Measurements from ENCODE around the gene COL20A1.

COL20A1 gene

DNA sequence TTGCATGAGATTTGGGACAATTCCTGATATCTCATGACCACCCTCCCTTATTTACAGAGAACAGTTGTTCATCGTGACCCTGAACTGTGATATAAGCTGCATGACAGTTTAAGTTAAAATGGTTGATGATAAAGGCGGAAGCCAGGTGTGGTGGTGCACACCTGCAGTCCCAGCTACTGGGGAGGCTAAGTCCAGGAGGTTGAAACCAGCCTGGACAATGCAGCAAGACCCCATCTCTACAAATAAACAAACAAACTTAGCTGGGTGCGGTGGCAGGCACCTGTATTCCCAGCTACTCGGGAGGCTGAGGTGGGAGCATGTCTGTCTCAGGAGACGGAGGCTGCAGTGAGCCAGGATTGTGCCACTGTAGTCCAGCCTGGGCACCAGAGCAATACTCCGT lies 24.1 kb downstream of the COL20A1 start:
- no peaks in the 10 kb centered on the region for H3K36me3 ChIP-seq (ENCODE audit: control insufficient read depth, insufficient read depth, low read length)
- H3K4me1 ChIP-seq (ENCODE audit: control insufficient read depth, insufficient read depth, low read length): no peaks in the 10 kb centered on the region
- no peak overlapping the region for H3K4me3 ChIP-seq (ENCODE audit: low read length)
- peaks cover 5% of the 10 kb centered on the region for H3K27me3 ChIP-seq (ENCODE audit: control insufficient read depth, insufficient read depth, low read length)
- no peak overlapping the region for H3K9ac ChIP-seq (ENCODE audit: low read length)
- H3K9me3 ChIP-seq (ENCODE audit: control insufficient read depth, low read length): no peaks in the 10 kb centered on the region

DNA sequence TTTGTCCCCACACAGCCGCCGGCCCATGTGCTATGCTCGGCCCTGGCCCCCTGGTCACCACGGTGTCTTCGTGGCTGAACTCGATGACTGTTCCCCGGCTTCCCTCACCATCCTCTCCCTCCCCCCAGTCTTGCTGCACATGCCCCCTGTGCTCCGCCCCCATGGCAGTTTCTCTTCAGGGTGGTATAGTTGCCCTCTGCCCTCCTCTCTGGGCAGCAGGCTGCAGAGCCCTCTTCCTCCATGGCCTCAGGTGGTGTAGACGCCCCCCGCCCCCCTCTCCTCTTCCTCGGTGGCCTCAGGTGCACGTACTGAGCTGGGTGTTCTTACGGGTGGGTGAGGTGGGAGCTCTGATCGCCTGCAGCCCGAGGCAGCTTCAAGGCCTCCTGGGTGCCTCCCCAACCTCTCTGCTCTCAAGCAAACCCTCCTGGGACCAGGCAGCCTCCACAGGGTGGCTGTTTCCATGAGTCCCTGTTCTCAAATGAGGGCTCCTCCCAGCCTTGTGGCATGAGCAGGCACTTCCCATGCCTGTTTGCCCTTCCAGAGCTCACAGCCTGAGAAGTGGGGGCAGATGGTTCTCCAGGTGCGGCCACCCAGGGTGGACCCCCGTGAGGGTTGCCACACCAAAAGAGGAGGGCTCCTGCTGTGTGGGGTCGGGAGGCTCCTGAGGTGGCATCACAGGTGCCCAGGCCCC lies 24.8 kb downstream of the COL20A1 start:
- no peak overlapping the region for H3K9ac ChIP-seq (ENCODE audit: low read length)
- H3K9me3 ChIP-seq (ENCODE audit: control insufficient read depth, low read length): no peaks in the 10 kb centered on the region
- no peaks in the 10 kb centered on the region for H3K36me3 ChIP-seq (ENCODE audit: control insufficient read depth, insufficient read depth, low read length)
- H3K27me3 ChIP-seq (ENCODE audit: control insufficient read depth, insufficient read depth, low read length): peaks cover 12% of the 10 kb centered on the region
- no peak overlapping the region for H3K4me3 ChIP-seq (ENCODE audit: low read length)
- no peaks in the 10 kb centered on the region for H3K4me1 ChIP-seq (ENCODE audit: control insufficient read depth, insufficient read depth, low read length)

GRCh38 chr20:63318391-63319163 lies 25.6 kb downstream of the COL20A1 start:
- H3K4me3 ChIP-seq (ENCODE audit: low read length): no peak overlapping the region
- H3K4me1 ChIP-seq (ENCODE audit: control insufficient read depth, insufficient read depth, low read length): no peaks in the 10 kb centered on the region
- H3K36me3 ChIP-seq (ENCODE audit: control insufficient read depth, insufficient read depth, low read length): no peaks in the 10 kb centered on the region
- peaks cover 13% of the 10 kb centered on the region for H3K27me3 ChIP-seq (ENCODE audit: control insufficient read depth, insufficient read depth, low read length)
- no peaks in the 10 kb centered on the region for H3K9me3 ChIP-seq (ENCODE audit: control insufficient read depth, low read length)
- no peak overlapping the region for H3K9ac ChIP-seq (ENCODE audit: low read length)

GRCh38 chr20:63319164-63320040 lies 26.4 kb downstream of the COL20A1 start:
- Histone ChIP-seq H3K36me3 (ENCODE audit: control insufficient read depth, insufficient read depth, low read length) (no peaks in the 10 kb centered on the region), H3K4me1 (ENCODE audit: control insufficient read depth, insufficient read depth, low read length) (no peaks in the 10 kb centered on the region), H3K9me3 (ENCODE audit: control insufficient read depth, low read length) (no peaks in the 10 kb centered on the region), H3K9ac (ENCODE audit: low read length) (no peak overlapping the region), H3K4me3 (ENCODE audit: low read length) (no peak overlapping the region), H3K27me3 (ENCODE audit: control insufficient read depth, insufficient read depth, low read length) (peaks cover 11% of the 10 kb centered on the region)

DNA sequence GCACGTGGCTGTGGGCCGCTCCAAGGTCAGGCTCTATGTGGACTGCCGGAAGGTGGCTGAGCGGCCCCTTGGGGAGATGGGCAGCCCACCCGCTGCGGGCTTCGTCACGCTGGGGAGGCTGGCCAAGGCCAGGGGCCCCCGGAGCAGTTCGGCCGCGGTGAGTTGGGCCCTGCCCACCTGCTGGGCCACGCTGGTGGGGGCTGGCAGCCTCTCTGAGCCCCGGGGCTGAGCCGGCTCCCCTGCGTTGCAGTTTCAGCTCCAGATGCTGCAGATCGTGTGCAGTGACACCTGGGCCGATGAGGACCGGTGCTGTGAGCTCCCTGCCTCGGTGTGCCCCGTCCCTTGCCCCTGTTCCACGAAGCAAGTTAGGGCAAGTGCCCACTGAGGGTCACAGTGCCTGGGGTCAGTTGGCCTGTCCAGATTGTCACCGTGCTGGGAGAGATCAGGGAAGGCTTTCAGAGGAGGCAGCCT lies 27.1 kb downstream of the COL20A1 start:
- no peaks in the 10 kb centered on the region for H3K9me3 ChIP-seq (ENCODE audit: control insufficient read depth, low read length)
- no peaks in the 10 kb centered on the region for H3K4me1 ChIP-seq (ENCODE audit: control insufficient read depth, insufficient read depth, low read length)
- H3K27me3 ChIP-seq (ENCODE audit: control insufficient read depth, insufficient read depth, low read length): peaks cover 10% of the 10 kb centered on the region
- H3K36me3 ChIP-seq (ENCODE audit: control insufficient read depth, insufficient read depth, low read length): no peaks in the 10 kb centered on the region
- no peak overlapping the region for H3K4me3 ChIP-seq (ENCODE audit: low read length)
- no peak overlapping the region for H3K9ac ChIP-seq (ENCODE audit: low read length)

DNA sequence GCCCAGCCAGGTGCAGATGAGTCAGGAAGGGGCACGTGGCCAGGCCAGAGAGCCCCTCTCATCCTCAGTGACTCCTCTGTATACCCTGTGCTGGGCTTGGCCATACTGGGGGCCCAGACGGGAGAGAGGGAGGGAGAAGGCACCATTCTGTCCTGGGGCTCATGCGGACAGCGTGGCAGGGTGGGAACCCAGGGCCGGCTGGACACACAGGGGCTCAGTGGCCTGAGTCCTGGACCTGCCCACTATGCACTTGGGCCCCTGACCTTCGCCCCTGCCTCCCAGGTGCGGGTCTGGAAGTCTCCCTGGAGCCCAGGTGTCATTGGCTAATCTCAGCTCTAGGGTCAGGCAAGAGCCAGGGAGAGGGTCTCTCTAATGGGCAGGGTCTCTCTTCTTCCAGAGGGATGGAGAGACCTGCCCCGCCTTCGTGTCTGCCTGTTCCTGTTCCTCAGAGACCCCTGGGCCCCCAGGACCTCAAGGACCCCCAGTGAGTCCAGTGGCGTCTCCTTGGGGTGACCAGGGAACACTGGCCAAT lies 27.7 kb downstream of the COL20A1 start:
- Histone ChIP-seq H3K4me3 (ENCODE audit: low read length) (no peak overlapping the region), H3K27me3 (ENCODE audit: control insufficient read depth, insufficient read depth, low read length) (peaks cover 10% of the 10 kb centered on the region), H3K9ac (ENCODE audit: low read length) (no peak overlapping the region), H3K36me3 (ENCODE audit: control insufficient read depth, insufficient read depth, low read length) (no peaks in the 10 kb centered on the region), H3K9me3 (ENCODE audit: control insufficient read depth, low read length) (no peaks in the 10 kb centered on the region), H3K4me1 (ENCODE audit: control insufficient read depth, insufficient read depth, low read length) (no peaks in the 10 kb centered on the region)

DNA sequence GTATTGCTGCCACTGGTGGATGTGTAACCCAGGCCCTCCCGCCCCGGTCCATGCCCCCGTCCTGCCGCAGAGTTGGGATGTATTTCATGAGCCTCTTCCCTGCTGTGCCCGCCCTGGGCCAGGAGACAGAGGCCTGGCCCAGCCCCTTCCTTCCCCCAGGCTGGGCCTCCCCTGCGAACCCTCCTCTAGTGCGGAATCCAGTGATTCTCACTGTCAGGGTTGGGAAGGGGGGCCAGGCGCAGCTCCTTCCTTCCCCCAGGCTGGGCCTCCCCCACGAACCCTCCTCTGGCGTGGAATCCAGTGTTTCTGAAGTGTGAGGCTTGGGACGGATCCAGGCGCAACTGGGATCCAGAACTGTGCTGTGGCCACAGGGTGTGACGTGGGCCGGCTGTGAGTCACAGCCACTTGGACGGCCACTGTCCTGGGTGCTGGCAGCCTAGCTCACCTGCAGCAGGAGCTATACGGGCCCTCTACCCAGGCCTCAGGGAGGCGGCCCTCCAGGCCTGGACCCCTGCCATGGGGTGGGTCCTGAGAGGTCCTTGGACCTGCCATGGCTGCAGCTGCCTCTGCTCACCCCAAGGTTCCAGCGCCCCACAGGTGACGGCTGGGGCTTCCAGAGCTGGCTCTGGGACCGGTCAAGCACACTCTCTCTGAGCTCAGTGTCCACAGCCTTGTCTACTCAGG lies 28.3 kb downstream of the COL20A1 start:
- Histone ChIP-seq H3K36me3 (ENCODE audit: control insufficient read depth, insufficient read depth, low read length) (no peaks in the 10 kb centered on the region), H3K9me3 (ENCODE audit: control insufficient read depth, low read length) (no peaks in the 10 kb centered on the region), H3K4me1 (ENCODE audit: control insufficient read depth, insufficient read depth, low read length) (no peaks in the 10 kb centered on the region), H3K27me3 (ENCODE audit: control insufficient read depth, insufficient read depth, low read length) (peaks cover 10% of the 10 kb centered on the region), H3K4me3 (ENCODE audit: low read length) (no peak overlapping the region), H3K9ac (ENCODE audit: low read length) (no peak overlapping the region)

DNA sequence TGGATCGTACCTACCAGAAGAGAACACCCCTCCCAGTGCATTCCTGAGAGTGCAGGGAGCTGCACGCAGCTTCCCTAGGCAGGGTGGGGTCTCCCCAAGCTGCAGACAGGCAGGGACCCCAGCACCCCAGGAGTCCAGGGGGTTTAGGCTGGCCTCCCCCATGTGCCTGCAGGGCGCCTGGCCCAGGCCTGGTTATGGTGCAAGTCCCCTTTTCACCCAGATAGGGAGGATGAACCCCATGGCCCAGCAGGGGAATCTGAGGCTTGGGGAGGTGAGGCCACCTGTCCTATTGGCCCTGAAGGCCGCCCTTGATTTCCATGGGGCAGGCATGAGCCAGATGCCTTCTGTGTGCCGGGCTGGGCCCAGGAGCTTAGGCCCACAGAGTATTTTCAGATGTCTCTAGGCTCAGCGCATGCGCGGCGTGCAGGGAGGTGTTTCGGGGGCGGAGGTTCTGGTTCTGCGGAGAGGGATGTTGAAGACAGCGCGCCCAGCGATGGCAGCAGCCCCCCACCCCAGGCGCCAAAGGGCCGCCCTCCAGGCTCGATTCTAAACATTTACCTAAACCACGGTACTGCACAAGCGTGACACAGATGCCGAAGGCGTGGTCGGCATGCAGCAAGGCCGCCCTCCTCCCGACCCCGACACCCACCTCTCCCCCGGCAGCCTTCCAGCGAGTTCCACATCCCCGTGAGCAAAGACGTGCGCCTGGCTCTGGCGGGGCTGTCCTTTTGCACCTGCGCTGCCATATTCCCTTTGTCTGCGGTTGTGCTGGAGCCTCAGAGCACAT lies 29.4 kb downstream of the COL20A1 start:
- no peak overlapping the region for H3K4me3 ChIP-seq (ENCODE audit: low read length)
- H3K9ac ChIP-seq (ENCODE audit: low read length): no peak overlapping the region
- peaks cover 10% of the 10 kb centered on the region for H3K27me3 ChIP-seq (ENCODE audit: control insufficient read depth, insufficient read depth, low read length)
- H3K36me3 ChIP-seq (ENCODE audit: control insufficient read depth, insufficient read depth, low read length): no peaks in the 10 kb centered on the region
- no peaks in the 10 kb centered on the region for H3K4me1 ChIP-seq (ENCODE audit: control insufficient read depth, insufficient read depth, low read length)
- no peaks in the 10 kb centered on the region for H3K9me3 ChIP-seq (ENCODE audit: control insufficient read depth, low read length)

- Histone ChIP-seq H3K4me1 (ENCODE audit: control insufficient read depth, insufficient read depth, low read length) (no peaks in the 10 kb centered on the region), H3K27me3 (ENCODE audit: control insufficient read depth, insufficient read depth, low read length) (peaks cover 10% of the 10 kb centered on the region), H3K36me3 (ENCODE audit: control insufficient read depth, insufficient read depth, low read length) (no peaks in the 10 kb centered on the region), H3K9ac (ENCODE audit: low read length) (no peak overlapping the region), H3K9me3 (ENCODE audit: control insufficient read depth, low read length) (no peaks in the 10 kb centered on the region), H3K4me3 (ENCODE audit: low read length) (no peak overlapping the region)
These were observed 29.9 kb downstream of the COL20A1 start for GRCh38 chr20:63322933-63323273.

- no peaks in the 10 kb centered on the region for H3K4me1 ChIP-seq (ENCODE audit: control insufficient read depth, insufficient read depth, low read length)
These were observed 30.5 kb downstream of the COL20A1 start for GRCh38 chr20:63323357-63323981.

More at GRCh38 chr20:63323357-63323981, 30.5 kb downstream of the COL20A1 start:
- no peaks in the 10 kb centered on the region for H3K36me3 ChIP-seq (ENCODE audit: control insufficient read depth, insufficient read depth, low read length)
- H3K27me3 ChIP-seq (ENCODE audit: control insufficient read depth, insufficient read depth, low read length): peaks cover 10% of the 10 kb centered on the region
- no peak overlapping the region for H3K4me3 ChIP-seq (ENCODE audit: low read length)
- no peak overlapping the region for H3K9ac ChIP-seq (ENCODE audit: low read length)
- no peaks in the 10 kb centered on the region for H3K9me3 ChIP-seq (ENCODE audit: control insufficient read depth, low read length)
